H9 (cell line): ENCODE results near the gene TCOF1. TPM values are rescaled to one million over a fixed set of nuclear protein-coding genes. Genes with fewer than 3 reads are reported as not detected.

Experiments
- DNase-seq: peaks from one replicate; pipeline ENCODE4 v3.0.0-alpha.2; 2017
- H2AFZ ChIP-seq: one replicate; pipeline ENCODE4 v1.6.1; 2013; ENCODE audit warnings: mild to moderate bottlenecking, low read length, control low read depth, moderate library complexity
- H2AK5ac ChIP-seq: 2 replicates; pipeline ENCODE4 v1.6.1; 2013; ENCODE audit warnings: low read length, control low read depth, mixed read lengths; ENCODE audit not compliant: insufficient read length
- H2BK120ac ChIP-seq: one replicate; pipeline ENCODE4 v1.6.1; 2013; ENCODE audit warnings: low read depth, mild to moderate bottlenecking, low read length, control low read depth, inconsistent platforms; ENCODE audit not compliant: poor library complexity, severe bottlenecking
- H2BK12ac ChIP-seq: 2 replicates; pipeline ENCODE4 v1.6.1; 2013; ENCODE audit warnings: low read length, control low read depth, mixed read lengths, low read depth; ENCODE audit not compliant: insufficient read length
- H2BK15ac ChIP-seq: 2 replicates; pipeline ENCODE4 v1.6.1; 2013; ENCODE audit warnings: low read depth, low read length, control low read depth
- H2BK20ac ChIP-seq: one replicate; pipeline ENCODE4 v1.6.1; 2013; ENCODE audit warnings: low read depth, mild to moderate bottlenecking, low read length, control low read depth, inconsistent platforms; ENCODE audit not compliant: poor library complexity, severe bottlenecking
- H2BK5ac ChIP-seq: 2 replicates; pipeline ENCODE4 v1.6.1; 2013; ENCODE audit warnings: low read length, control low read depth, mixed read lengths; ENCODE audit not compliant: insufficient read length
- H3K14ac ChIP-seq: 2 replicates; pipeline ENCODE4 v1.6.1; 2013; ENCODE audit warnings: low read length, control low read depth; ENCODE audit not compliant: insufficient read depth
- H3K18ac ChIP-seq: 2 replicates; pipeline ENCODE4 v1.6.1; 2013; ENCODE audit warnings: low read depth, mild to moderate bottlenecking, mixed read lengths, low read length, control low read depth; ENCODE audit not compliant: insufficient read length
- H3K23ac ChIP-seq: 2 replicates; pipeline ENCODE4 v1.6.1; 2013; ENCODE audit warnings: low read length, control low read depth, mixed read lengths, low read depth; ENCODE audit not compliant: insufficient read length
- H3K23me2 ChIP-seq: 2 replicates; pipeline ENCODE4 v1.6.1; 2013; ENCODE audit warnings: low read depth, mild to moderate bottlenecking, mixed read lengths, low read length, control low read depth; ENCODE audit not compliant: insufficient read length, poor library complexity, severe bottlenecking
- H3K27ac ChIP-seq: 2 replicates; pipeline ENCODE4 v1.5.1; 2013; ENCODE audit warnings: low read length, control low read depth, mixed read lengths, low read depth; ENCODE audit not compliant: insufficient read length
- H3K27me3 ChIP-seq: 2 replicates; pipeline ENCODE4 v1.6.1; 2013; ENCODE audit warnings: low read length, control low read depth, inconsistent platforms; ENCODE audit not compliant: insufficient read depth
- H3K4ac ChIP-seq: 2 replicates; pipeline ENCODE4 v1.6.1; 2013; ENCODE audit warnings: low read depth, mild to moderate bottlenecking, control low read depth, inconsistent platforms, low read length, moderate library complexity
- H3K4me1 ChIP-seq: 2 replicates; pipeline ENCODE4 v1.6.1; 2013; ENCODE audit warnings: low read length, control low read depth, inconsistent platforms; ENCODE audit not compliant: insufficient read depth
- H3K4me2 ChIP-seq: 2 replicates; pipeline ENCODE4 v1.6.1; 2013; ENCODE audit warnings: low read length, control low read depth, mixed read lengths; ENCODE audit not compliant: insufficient read length, insufficient read depth
- H3K56ac ChIP-seq: 2 replicates; pipeline ENCODE4 v1.6.1; 2013; ENCODE audit warnings: low read depth, mild to moderate bottlenecking, mixed read lengths, low read length, control low read depth; ENCODE audit not compliant: insufficient read length
- H3K79me1 ChIP-seq: 2 replicates; pipeline ENCODE4 v1.6.1; 2013; ENCODE audit warnings: low read depth, mild to moderate bottlenecking, moderate library complexity, low read length, control low read depth, inconsistent platforms; ENCODE audit not compliant: insufficient read depth, poor library complexity, severe bottlenecking
- H3K79me2 ChIP-seq: 2 replicates; pipeline ENCODE4 v1.6.1; 2013; ENCODE audit warnings: low read length, control low read depth, inconsistent platforms; ENCODE audit not compliant: insufficient read depth
- H3K9ac ChIP-seq: 2 replicates; pipeline ENCODE4 v1.6.1; 2013; ENCODE audit warnings: low read length, control low read depth, mixed read lengths; ENCODE audit not compliant: insufficient read length; ENCODE audit errors: extremely low read depth
- H3K9me3 ChIP-seq: one replicate; pipeline ENCODE4 v1.6.1; 2013; ENCODE audit warnings: low read depth, low read length, inconsistent platforms; ENCODE audit not compliant: control insufficient read depth
- H3T11ph ChIP-seq: one replicate; pipeline ENCODE4 v1.6.1; 2013; ENCODE audit warnings: mild to moderate bottlenecking, low read length, control low read depth, inconsistent platforms
- H4K20me1 ChIP-seq: one replicate; pipeline ENCODE4 v1.6.1; 2013; ENCODE audit not compliant: control insufficient read depth, insufficient read length, insufficient read depth
- H4K5ac ChIP-seq: 2 replicates; pipeline ENCODE4 v1.6.1; 2013; ENCODE audit warnings: low read depth, mild to moderate bottlenecking, mixed read lengths, low read length, control low read depth; ENCODE audit not compliant: insufficient read length
- H4K8ac ChIP-seq: replicated peaks from 2 replicates; pipeline ENCODE4 v1.6.1; 2013; ENCODE audit warnings: low read length, control low read depth, mixed read lengths, low read depth; ENCODE audit not compliant: insufficient read length
- H4K91ac ChIP-seq: 2 replicates; pipeline ENCODE4 v1.6.1; 2013; ENCODE audit warnings: low read depth, mild to moderate bottlenecking, moderate library complexity, mixed read lengths, low read length, control low read depth; ENCODE audit not compliant: insufficient read length
- H3K27ac Mint-ChIP-seq, 3 experiments: 2 replicates in 2 of 3; 3 replicates in 1 of 3; pipeline ENCODE4 v1.8.0; 2020 to 2021; ENCODE audit warnings: mixed read lengths in 3 of 3, mild to moderate bottlenecking in 1 of 3, moderate library complexity in 1 of 3
- H3K27me3 Mint-ChIP-seq: 2 replicates; pipeline ENCODE4 v1.8.0; 2021; ENCODE audit warnings: low read depth, mild to moderate bottlenecking, moderate library complexity, mixed read lengths
- H3K36me3 Mint-ChIP-seq, 3 experiments: 2 replicates in 2 of 3; 3 replicates in 1 of 3; pipeline ENCODE4 v1.8.0; 2020 to 2021; ENCODE audit warnings: low read depth in 3 of 3, mixed read lengths in 3 of 3; ENCODE audit not compliant: insufficient read depth in 1 of 3
- H3K4me1 Mint-ChIP-seq, 2 experiments: 2 replicates each; pipeline ENCODE4 v1.8.0; 2020; ENCODE audit warnings: mixed read lengths in 2 of 2
- H3K4me3 Mint-ChIP-seq, 2 experiments: 2 replicates in 1 of 2; 3 replicates in 1 of 2; pipeline ENCODE4 v1.8.0; 2020 to 2021; ENCODE audit warnings: mild to moderate bottlenecking in 2 of 2, mixed read lengths in 2 of 2, moderate library complexity in 1 of 2
- H3K9me3 Mint-ChIP-seq, 2 experiments: 2 replicates in 1 of 2; 3 replicates in 1 of 2; pipeline ENCODE4 v1.8.0; 2020; ENCODE audit warnings: mild to moderate bottlenecking in 2 of 2, mixed read lengths in 2 of 2, moderate library complexity in 1 of 2
- WGBS: extraction: QIAGEN DNeasy Blood & Tissue Kit; methylation state at CpG from one replicate; pipeline ENCODE4 v1.1.7; 2013; ENCODE audit warnings: missing lambda C conversion rate, low lambda C conversion rate, mixed read lengths; ENCODE audit not compliant: insufficient read length; ENCODE audit errors: extremely low coverage; 5-methylcytosine and 5-hydroxymethylcytosine counted together
- total RNA-seq: library from RNA; stranded (reverse); gene quantifications from 2 replicates; pipeline ENCODE4 v1.2.1, GENCODE V29; 2021
- TF ChIP-seq, protein P1 (sequence below): fragments of 200-600 bp; sonication (generic); conservative IDR thresholded peaks from 3 replicates; pipeline ENCODE4 v1.8.0; 2021; ENCODE audit warnings: antibody characterized with exemption, mild to moderate bottlenecking

The TCOF1 gene
- total RNA-seq, 1 experiment from 2014 or later = 128 TPM

DNA sequence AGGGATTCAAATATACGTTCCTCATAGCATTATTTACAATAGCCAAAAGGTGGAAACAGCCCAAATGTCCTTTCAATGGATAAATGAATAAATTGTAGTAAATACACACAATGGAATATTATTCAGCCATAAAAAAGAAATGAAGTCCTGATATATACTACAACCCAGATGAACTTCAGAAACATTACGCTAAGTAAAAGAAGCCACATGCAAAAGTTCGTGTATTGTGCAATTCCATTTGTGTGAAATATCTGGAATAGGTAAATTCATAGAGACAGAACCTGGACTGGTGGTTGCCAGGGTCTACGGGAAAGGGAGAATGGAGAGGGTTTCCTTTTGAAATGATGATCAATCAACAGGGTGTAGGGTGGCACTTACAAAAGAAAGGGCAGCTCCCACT, 42.3 kb upstream of the TCOF1 start:
- Histone ChIP-seq H3T11ph (no peak overlapping the region), H3K23me2 (no peaks in the 10 kb centered on the region), H3K79me2 (no peaks in the 10 kb centered on the region), H3K4me1 (0 out of 2 replicates have a peak, but pooled peaks cover 2% of the 10 kb centered on the region), H3K23ac (no peak overlapping the region), H2BK120ac (no peak overlapping the region), H3K18ac (no peak overlapping the region), H3K27ac (no peak overlapping the region), H3K4ac (no peak overlapping the region), H3K27me3 (no peaks in the 10 kb centered on the region), H2BK15ac (no peak overlapping the region), H4K5ac (no peak overlapping the region), H2BK20ac (no peak overlapping the region), H3K56ac (no peak overlapping the region), H3K4me2 (no peak overlapping the region), H2BK5ac (no peak overlapping the region), H2BK12ac (no peak overlapping the region), H3K14ac (no peak overlapping the region), H3K79me1 (no peaks in the 10 kb centered on the region), H4K20me1 (no peaks in the 10 kb centered on the region), H3K9ac (no peak overlapping the region), H2AFZ (no peak overlapping the region), H3K9me3 (no peaks in the 10 kb centered on the region), H2AK5ac (no peak overlapping the region), H4K91ac (no peak overlapping the region), H4K8ac (no peak overlapping the region)
- peaks cover 2% of the 10 kb centered on the region for H3K27me3 Mint-ChIP-seq
- no peaks in the 10 kb centered on the region for H3K9me3 Mint-ChIP-seq
- peaks cover 22 to 26% of the 10 kb centered on the region in 2 experiments for H3K4me1 Mint-ChIP-seq
- TF ChIP-seq, protein P1, sequence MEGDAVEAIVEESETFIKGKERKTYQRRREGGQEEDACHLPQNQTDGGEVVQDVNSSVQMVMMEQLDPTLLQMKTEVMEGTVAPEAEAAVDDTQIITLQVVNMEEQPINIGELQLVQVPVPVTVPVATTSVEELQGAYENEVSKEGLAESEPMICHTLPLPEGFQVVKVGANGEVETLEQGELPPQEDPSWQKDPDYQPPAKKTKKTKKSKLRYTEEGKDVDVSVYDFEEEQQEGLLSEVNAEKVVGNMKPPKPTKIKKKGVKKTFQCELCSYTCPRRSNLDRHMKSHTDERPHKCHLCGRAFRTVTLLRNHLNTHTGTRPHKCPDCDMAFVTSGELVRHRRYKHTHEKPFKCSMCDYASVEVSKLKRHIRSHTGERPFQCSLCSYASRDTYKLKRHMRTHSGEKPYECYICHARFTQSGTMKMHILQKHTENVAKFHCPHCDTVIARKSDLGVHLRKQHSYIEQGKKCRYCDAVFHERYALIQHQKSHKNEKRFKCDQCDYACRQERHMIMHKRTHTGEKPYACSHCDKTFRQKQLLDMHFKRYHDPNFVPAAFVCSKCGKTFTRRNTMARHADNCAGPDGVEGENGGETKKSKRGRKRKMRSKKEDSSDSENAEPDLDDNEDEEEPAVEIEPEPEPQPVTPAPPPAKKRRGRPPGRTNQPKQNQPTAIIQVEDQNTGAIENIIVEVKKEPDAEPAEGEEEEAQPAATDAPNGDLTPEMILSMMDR = no peak
- no CpG with 5 or more reads among the region's 4 CpGs for WGBS
- H3K36me3 Mint-ChIP-seq = no peaks in the 10 kb centered on the region
- H3K27ac Mint-ChIP-seq = no peak overlapping the region
- no peak for DNase-seq
- no peak overlapping the region for H3K4me3 Mint-ChIP-seq
